Measurements from ENCODE around the gene SMU1. TPM values are rescaled to one million over a fixed set of nuclear protein-coding genes. Genes with fewer than 3 reads are reported as not detected.

SMU1 gene
- total and polyA plus RNA-seq, 2 of the 13 experiments (the other 11 are each of a cell fraction or from before 2014, with no cell fraction given) = 12.9 to 36.6 TPM

DNA sequence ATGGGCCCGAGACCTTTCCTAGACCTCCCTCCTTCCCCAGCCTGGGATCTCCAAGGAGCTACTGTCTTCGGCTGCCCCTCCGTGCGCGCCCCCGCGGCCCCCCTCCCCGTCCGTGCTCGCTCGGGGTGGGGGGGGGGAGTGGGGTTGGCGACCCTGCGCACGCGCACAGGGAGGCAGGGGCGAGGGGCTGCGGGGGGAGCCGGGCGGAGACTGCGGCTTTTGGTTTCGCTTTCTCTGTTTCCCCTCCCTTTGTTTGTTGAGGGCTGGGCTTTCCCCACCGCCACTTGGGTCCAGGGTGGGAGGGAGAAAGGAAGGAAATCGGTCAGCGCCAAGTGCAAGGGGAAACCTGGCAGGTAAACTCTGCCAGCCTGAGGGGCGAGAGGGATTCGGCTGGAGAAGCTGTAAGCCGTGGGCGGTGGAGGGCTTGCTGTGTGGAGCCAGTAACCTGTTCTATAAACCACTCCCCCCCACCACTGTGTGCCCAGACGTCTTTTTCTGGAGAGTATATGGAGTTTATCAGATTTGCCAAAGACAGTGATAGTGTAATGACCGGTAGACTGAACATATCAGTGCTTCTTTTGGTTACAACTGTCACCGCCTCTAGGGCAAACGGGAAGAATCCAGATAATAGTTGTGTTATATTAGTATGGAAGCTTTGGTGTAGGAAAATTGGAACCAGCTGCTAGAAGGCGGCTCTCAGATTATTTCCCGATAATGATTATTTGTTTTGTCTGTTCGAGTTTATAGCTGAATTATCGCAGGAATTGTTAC, 50.7 kb downstream of the SMU1 start:
- H3K4me2 ChIP-seq (ENCODE audit: low read depth, low read length) = peak overlapping the region; percentile 68
- CTCF ChIA-PET (ENCODE audit: low intra/inter-chr PET ratio, low total read pairs) = no interaction called here
- peak overlapping the region; percentile 96 for H3K27ac ChIP-seq (ENCODE audit: extremely low read length, insufficient read depth, low read length)
- peak; percentile 73 for DNase-seq (ENCODE audit: low spot score)
- H3K4me1 ChIP-seq (ENCODE audit: insufficient read depth, low read length) = peaks cover 70% of the 10 kb centered on the region
- H2AFZ ChIP-seq (ENCODE audit: low read length) = no peak overlapping the region
- peaks cover 48% of the 10 kb centered on the region for H4K20me1 ChIP-seq (ENCODE audit: insufficient read depth, low read length)
- peak overlapping the region; percentile 100 for H3K9ac ChIP-seq (ENCODE audit: insufficient read depth, low read depth, low read length)
- peak; percentile 72 for ATAC-seq
- in situ Hi-C loops (cut with HindIII; ENCODE audit: extremely low pct_ligation_motif_present, low pct_unique_long_range_greater_than_20kb) (no loop called here), intact Hi-C loops (cut with micrococcal nuclease; ENCODE audit: unreplicated experiment) (loop anchor here (2.0 kb wide), 1 partner anchor 25 kb away; the partner anchor contains the start of gene APTX)
- BruUV-seq (replicated peaks) = no TSS peak
- H3K36me3 ChIP-seq (replicated peaks in 1 of 2; ENCODE audit: control insufficient read depth in 1 of 2, insufficient read depth in 2 of 2, low read length in 2 of 2) = peaks cover 9% of the 10 kb centered on the region in 2 experiments
- peak overlapping the region; percentile 98 to 100 (median 100) for H3K4me3 ChIP-seq (replicated peaks in 1 of 3; ENCODE audit: insufficient read depth in 1 of 3, low read depth in 2 of 3, low read length in 3 of 3)
- FAIRE-seq = no peak
- WGBS (ENCODE audit: low lambda C conversion rate) = under 1% methylated on average over 15 of the region's 36 CpGs
- H3K27me3 ChIP-seq (ENCODE audit: control insufficient read depth in 1 of 2, insufficient read depth in 2 of 2, low read length in 2 of 2) = no peaks in the 10 kb centered on the region; a peak in 2 of 5 replicates
- POLR2A ChIA-PET = interaction anchor here (1.0 to 3.3 kb wide), 15 partner anchors 9 to 500 kb away, joined by 3 to 38 read pairs (median 10); partner anchors contain the start of genes APTX, RIGI and SMU1
- peaks cover 88% of the 10 kb centered on the region for H3K79me2 ChIP-seq (ENCODE audit: insufficient read depth, low read length)
- H3K9me3 ChIP-seq (ENCODE audit: low read length) = no peaks in the 10 kb centered on the region
- no peak for TF ChIP-seq NR2F1 (CRISPR knock-in tag; IDR thresholded peaks at IDR 0.05)
- no peak for TF ChIP-seq RFX1 (IDR thresholded peaks at IDR 0.05)
- TF ChIP-seq TGIF2 (CRISPR knock-in tag; IDR thresholded peaks at IDR 0.05) = no peak
- TF ChIP-seq DPF2 (CRISPR knock-in tag; IDR thresholded peaks at IDR 0.05; ENCODE audit: borderline replicate concordance, low read depth) = no peak
- TF ChIP-seq ZSCAN25 (CRISPR knock-in tag; IDR thresholded peaks at IDR 0.05) = 0 out of 2 replicates have a peak, but pooled peaks have one; percentile 18
- TF ChIP-seq, protein P1, sequence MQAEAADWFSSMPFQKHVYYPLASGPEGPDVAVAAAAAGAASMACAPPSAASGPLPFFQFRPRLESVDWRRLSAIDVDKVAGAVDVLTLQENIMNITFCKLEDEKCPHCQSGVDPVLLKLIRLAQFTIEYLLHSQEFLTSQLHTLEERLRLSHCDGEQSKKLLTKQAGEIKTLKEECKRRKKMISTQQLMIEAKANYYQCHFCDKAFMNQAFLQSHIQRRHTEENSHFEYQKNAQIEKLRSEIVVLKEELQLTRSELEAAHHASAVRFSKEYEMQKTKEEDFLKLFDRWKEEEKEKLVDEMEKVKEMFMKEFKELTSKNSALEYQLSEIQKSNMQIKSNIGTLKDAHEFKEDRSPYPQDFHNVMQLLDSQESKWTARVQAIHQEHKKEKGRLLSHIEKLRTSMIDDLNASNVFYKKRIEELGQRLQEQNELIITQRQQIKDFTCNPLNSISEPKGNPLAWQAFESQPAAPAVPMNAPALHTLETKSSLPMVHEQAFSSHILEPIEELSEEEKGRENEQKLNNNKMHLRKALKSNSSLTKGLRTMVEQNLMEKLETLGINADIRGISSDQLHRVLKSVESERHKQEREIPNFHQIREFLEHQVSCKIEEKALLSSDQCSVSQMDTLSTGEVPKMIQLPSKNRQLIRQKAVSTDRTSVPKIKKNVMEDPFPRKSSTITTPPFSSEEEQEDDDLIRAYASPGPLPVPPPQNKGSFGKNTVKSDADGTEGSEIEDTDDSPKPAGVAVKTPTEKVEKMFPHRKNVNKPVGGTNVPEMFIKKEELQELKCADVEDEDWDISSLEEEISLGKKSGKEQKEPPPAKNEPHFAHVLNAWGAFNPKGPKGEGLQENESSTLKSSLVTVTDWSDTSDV (CRISPR knock-in tag; IDR thresholded peaks at IDR 0.05) = no peak
- TF ChIP-seq CBFB (CRISPR knock-in tag; IDR thresholded peaks at IDR 0.05) = no peak
- TF ChIP-seq, protein P2, sequence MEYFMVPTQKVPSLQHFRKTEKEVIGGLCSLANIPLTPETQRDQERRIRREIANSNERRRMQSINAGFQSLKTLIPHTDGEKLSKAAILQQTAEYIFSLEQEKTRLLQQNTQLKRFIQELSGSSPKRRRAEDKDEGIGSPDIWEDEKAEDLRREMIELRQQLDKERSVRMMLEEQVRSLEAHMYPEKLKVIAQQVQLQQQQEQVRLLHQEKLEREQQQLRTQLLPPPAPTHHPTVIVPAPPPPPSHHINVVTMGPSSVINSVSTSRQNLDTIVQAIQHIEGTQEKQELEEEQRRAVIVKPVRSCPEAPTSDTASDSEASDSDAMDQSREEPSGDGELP (IDR thresholded peaks at IDR 0.05; ENCODE audit: borderline replicate concordance, low read depth) = peak; percentile 38; the same call in 1 of the 2 replicates
- TF ChIP-seq, protein P3, sequence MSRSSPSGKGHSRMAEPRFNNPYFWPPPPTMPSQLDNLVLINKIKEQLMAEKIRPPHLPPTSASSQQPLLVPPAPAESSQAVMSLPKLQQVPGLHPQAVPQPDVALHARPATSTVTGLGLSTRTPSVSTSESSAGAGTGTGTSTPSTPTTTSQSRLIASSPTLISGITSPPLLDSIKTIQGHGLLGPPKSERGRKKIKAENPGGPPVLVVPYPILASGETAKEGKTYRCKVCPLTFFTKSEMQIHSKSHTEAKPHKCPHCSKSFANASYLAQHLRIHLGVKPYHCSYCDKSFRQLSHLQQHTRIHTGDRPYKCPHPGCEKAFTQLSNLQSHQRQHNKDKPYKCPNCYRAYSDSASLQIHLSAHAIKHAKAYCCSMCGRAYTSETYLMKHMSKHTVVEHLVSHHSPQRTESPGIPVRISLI (CRISPR knock-in tag; IDR thresholded peaks at IDR 0.05; ENCODE audit: borderline replicate concordance) = no peak
- TF ChIP-seq TOE1 (CRISPR knock-in tag; IDR thresholded peaks at IDR 0.05) = no peak
- TF ChIP-seq MTA1 (CRISPR knock-in tag; IDR thresholded peaks at IDR 0.05; ENCODE audit: borderline replicate concordance) = no peak
- TF ChIP-seq, protein P4, sequence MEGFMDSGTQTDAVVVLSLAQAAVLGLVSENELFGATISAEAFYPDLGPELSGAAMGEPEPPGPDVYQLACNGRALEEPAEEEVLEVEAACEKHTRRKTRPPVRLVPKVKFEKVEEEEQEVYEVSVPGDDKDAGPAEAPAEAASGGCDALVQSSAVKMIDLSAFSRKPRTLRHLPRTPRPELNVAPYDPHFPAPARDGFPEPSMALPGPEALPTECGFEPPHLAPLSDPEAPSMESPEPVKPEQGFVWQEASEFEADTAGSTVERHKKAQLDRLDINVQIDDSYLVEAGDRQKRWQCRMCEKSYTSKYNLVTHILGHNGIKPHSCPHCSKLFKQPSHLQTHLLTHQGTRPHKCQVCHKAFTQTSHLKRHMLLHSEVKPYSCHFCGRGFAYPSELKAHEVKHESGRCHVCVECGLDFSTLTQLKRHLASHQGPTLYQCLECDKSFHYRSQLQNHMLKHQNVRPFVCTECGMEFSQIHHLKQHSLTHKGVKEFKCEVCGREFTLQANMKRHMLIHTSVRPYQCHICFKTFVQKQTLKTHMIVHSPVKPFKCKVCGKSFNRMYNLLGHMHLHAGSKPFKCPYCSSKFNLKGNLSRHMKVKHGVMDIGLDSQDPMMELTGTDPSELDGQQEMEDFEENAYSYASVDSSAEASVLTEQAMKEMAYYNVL (CRISPR knock-in tag; IDR thresholded peaks at IDR 0.05; ENCODE audit: borderline replicate concordance) = no peak
- no peak for TF ChIP-seq CBX2 (IDR thresholded peaks at IDR 0.05; ENCODE audit: low read depth, low read length)
- TF ChIP-seq CBX2 (CRISPR knock-in tag; IDR thresholded peaks at IDR 0.05; ENCODE audit: low read depth) = no peak
- TF ChIP-seq FOXK1 (CRISPR knock-in tag; IDR thresholded peaks at IDR 0.05; ENCODE audit: borderline replicate concordance, low read depth) = no peak; the same call in 1 of the 2 replicates
- no peak for TF ChIP-seq KDM6A (CRISPR knock-in tag; IDR thresholded peaks at IDR 0.05; ENCODE audit: low read depth)
- no peak for TF ChIP-seq TCF7L2 (IDR thresholded peaks at IDR 0.05; ENCODE audit: low read depth, low read length)
